K562 (cell line): ENCODE measurements around the gene RING1. TPM values are rescaled to one million over a fixed set of nuclear protein-coding genes. Genes with fewer than 3 reads are reported as not detected.
A peak's percentile ranks its signal among the peaks of the same experiment; 100 is the strongest.

Experiments used
- BRD9 ChIP-seq: fragments of 450-650 bp; IDR thresholded peaks from 2 replicates; pipeline ENCODE4 v1.6.1; 2018; ENCODE audit warnings: low read depth; ENCODE audit not compliant: partially characterized antibody
- CBFB ChIP-seq: sonication (generic); formaldehyde crosslinking; IDR thresholded peaks from 2 replicates; pipeline ENCODE4 v1.4.0; 2020; ENCODE audit warnings: mild to moderate bottlenecking, missing genetic modification reagents
- DIDO1 ChIP-seq: fragments of 450-650 bp; IDR thresholded peaks from 2 replicates; pipeline ENCODE4 v1.6.1; 2016; ENCODE audit warnings: low read depth, missing biosample characterization, missing genetic modification characterization
- GABPB2 ChIP-seq: fragments of 250-450 bp; sonication (Bioruptor Pico); conservative IDR thresholded peaks from 2 replicates; pipeline ENCODE4 v1.5.1; 2021; ENCODE audit warnings: mild to moderate bottlenecking
- GATA2 ChIP-seq: sonication (generic); formaldehyde crosslinking; IDR thresholded peaks from 2 replicates; pipeline ENCODE4 v1.4.0; 2020; ENCODE audit warnings: mild to moderate bottlenecking, missing genetic modification reagents
- HIVEP1 ChIP-seq: fragments of 250-450 bp; sonication (Bioruptor Pico); IDR thresholded peaks from 2 replicates; pipeline ENCODE4 v1.4.0; 2020; ENCODE audit warnings: mild to moderate bottlenecking
- MED1 ChIP-seq: sonication (generic); formaldehyde crosslinking; IDR thresholded peaks from 2 replicates; pipeline ENCODE4 v1.8.1; 2023; ENCODE audit warnings: missing genetic modification reagents, borderline replicate concordance
- NFIC ChIP-seq: fragments of 450-650 bp; IDR thresholded peaks from 2 replicates; pipeline ENCODE4 v1.6.1; 2017; ENCODE audit warnings: mild to moderate bottlenecking, inconsistent platforms
- NR2C1 ChIP-seq, 2 experiments: fragments of 450-650 bp; IDR thresholded peaks; 2 replicates each; pipeline ENCODE4 v1.6.1; 2017; ENCODE audit warnings: mild to moderate bottlenecking in 2 of 2, antibody characterized with exemption in 1 of 2, inconsistent platforms in 1 of 2, missing compliant biosample characterization in 1 of 2, missing genetic modification characterization in 1 of 2
- PML ChIP-seq: IDR thresholded peaks from 2 replicates; pipeline ENCODE4 v1.6.1; 2012; ENCODE audit warnings: low read length, inconsistent platforms
- RBM39 ChIP-seq: fragments of 200-400 bp; formaldehyde crosslinking; optimal IDR thresholded peaks from 2 replicates; pipeline ENCODE3; 2018; ENCODE audit warnings: low read depth, low read length
- ZBTB8A ChIP-seq: fragments of 450-650 bp; IDR thresholded peaks from 2 replicates; pipeline ENCODE4 v1.6.1; 2018; ENCODE audit warnings: mild to moderate bottlenecking, moderate library complexity; ENCODE audit not compliant: partially characterized antibody
- ZNF589 ChIP-seq: fragments of 200-800 bp; sonication (Bioruptor generic); IDR thresholded peaks from 2 replicates; pipeline ENCODE4 v1.6.1; 2016; ENCODE audit warnings: low read depth, missing genetic modification characterization, missing compliant biosample characterization
- ZNF707 ChIP-seq: fragments of 250-450 bp; sonication (Bioruptor Pico); conservative IDR thresholded peaks from 2 replicates; pipeline ENCODE4 v1.8.0; 2022; ENCODE audit warnings: inconsistent platforms, mild to moderate bottlenecking, moderate library complexity
- ZNF75A ChIP-seq: fragments of 450-650 bp; formaldehyde crosslinking; IDR thresholded peaks from 2 replicates; pipeline ENCODE4 v1.4.0; 2020; ENCODE audit warnings: mild to moderate bottlenecking
- polyA plus RNA-seq, 8 experiments: library from polyadenylated mRNA; depleted of rRNA in 4 of 8; stranded (reverse) in 5 of 8; unstranded in 3 of 8; fragments of >200 nt; fragmentation: Nextera tagmentation in 2 of 8; fragmentation: Illumina TruSeq in 1 of 8; extraction: Ambion mirVana in 2 of 8; extraction: Trizol in 1 of 8; gene quantifications; 2 replicates each; pipeline versions ENCODE4 v1.2.1 to v1.2.3, GENCODE V29; 2011 to 2014; ENCODE audit warnings: inconsistent platforms in 1 of 8, missing spikeins in 1 of 8
- total RNA-seq, 7 experiments: library from RNA; depleted of rRNA in 6 of 7; stranded (reverse); fragments of >200 nt in 6 of 7; fragmentation: Illumina TruSeq in 2 of 7; extraction: Trizol in 2 of 7; gene quantifications; 2 replicates each; pipeline versions ENCODE4 v1.2.1 to v1.2.3, GENCODE V29; 2011 to 2021; ENCODE audit warnings: low replicate concordance in 1 of 7
- TF ChIP-seq, protein P1 (sequence below): fragments of 450-650 bp; formaldehyde crosslinking; IDR thresholded peaks from 2 replicates; pipeline ENCODE4 v1.4.0; 2020; ENCODE audit warnings: mild to moderate bottlenecking
- TF ChIP-seq, protein P2 (sequence below): fragments of 250-450 bp; sonication (Bioruptor Pico); IDR thresholded peaks from 2 replicates; pipeline ENCODE4 v1.8.0; 2021; ENCODE audit warnings: borderline replicate concordance, mild to moderate bottlenecking, moderate library complexity; ENCODE audit not compliant: poor library complexity, severe bottlenecking
- TF ChIP-seq, protein P3 (sequence below): fragments of 250-450 bp; sonication (Bioruptor Pico); IDR thresholded peaks from 2 replicates; pipeline ENCODE4 v1.8.0; 2021; ENCODE audit warnings: moderate library complexity, mild to moderate bottlenecking, inconsistent platforms
- TF ChIP-seq, protein P4 (sequence below): IDR thresholded peaks from 2 replicates; pipeline ENCODE4 v1.6.1; 2014; ENCODE audit warnings: antibody characterized with exemption
- TF ChIP-seq, protein P5 (sequence below): fragments of 450-650 bp; formaldehyde crosslinking; IDR thresholded peaks from 2 replicates; pipeline ENCODE4 v1.4.0; 2022; ENCODE audit warnings: missing genetic modification characterization
- TF ChIP-seq, protein P6 (sequence below): sonication (generic); formaldehyde crosslinking; IDR thresholded peaks from 2 replicates; pipeline ENCODE4 v1.8.0; 2023; ENCODE audit warnings: mild to moderate bottlenecking, missing genetic modification reagents

Gene RING1
- total and polyA plus RNA-seq, 9 of the 15 experiments (the other 6 are each of a cell fraction or from before 2014, with no cell fraction given), result 4.2 to 59.1 (median 36.9) TPM

DNA sequence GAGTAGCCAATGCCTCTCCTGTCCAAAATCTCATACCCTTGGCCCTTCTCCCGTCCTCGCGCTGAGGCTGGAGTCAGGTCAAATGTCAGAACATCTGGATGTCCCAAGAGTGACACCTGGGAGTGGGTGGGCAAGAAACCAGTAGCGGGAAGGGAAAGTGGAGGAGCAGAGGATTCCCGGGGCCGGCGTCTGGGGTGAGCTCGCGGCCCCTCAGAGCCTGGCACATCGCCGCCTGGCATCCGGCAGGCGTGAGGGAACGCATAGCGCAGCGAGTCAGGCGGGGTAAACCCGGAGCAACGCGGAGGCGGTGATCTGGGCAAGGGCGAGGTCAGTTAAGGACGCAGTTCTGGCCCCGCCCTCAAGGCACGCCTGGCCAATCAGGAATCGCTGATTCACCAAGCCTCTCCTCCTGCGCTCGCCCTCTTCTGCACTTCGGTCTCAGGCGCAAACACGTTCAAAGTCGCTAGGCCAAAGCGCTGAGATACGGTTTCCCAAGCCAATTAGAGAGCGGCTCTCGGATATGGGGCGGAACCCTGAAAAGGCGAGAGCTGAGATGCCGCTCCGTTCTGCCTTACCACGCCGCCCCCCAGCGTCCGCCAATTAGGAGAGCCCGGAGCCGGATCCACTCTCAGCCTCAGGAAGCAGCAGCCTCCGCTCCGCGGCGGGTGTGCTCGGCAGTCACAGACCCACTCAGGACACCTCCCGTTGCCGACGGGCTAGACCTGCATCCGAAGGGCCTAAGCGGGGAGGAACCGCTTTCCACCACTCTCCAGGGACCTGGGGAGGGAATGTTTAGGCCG lies 40.8 kb downstream of the RING1 start (continued):
- TF ChIP-seq ZNF589 (CRISPR knock-in tag) (peak; percentile 74; the same call in 1 of the 2 replicates), ZNF75A (CRISPR knock-in tag) (no peak), BRD9 (peak; percentile 47), NR2C1 (IDR thresholded peaks at IDR 0.05) (peak; percentile 58), NR2C1 (tag; IDR thresholded peaks at IDR 0.05) (peak; percentile 77), MED1 (no peak), GATA2 (CRISPR knock-in tag) (no peak), RBM39 (no peak), HIVEP1 (CRISPR knock-in tag) (no peak), PML (peak; percentile 69), CBFB (CRISPR knock-in tag) (no peak), ZBTB8A (no peak), DIDO1 (tag) (no peak), GABPB2 (CRISPR knock-in tag) (no peak), ZNF707 (no peak), NFIC (peak; percentile 28)
- TF ChIP-seq, protein P1, sequence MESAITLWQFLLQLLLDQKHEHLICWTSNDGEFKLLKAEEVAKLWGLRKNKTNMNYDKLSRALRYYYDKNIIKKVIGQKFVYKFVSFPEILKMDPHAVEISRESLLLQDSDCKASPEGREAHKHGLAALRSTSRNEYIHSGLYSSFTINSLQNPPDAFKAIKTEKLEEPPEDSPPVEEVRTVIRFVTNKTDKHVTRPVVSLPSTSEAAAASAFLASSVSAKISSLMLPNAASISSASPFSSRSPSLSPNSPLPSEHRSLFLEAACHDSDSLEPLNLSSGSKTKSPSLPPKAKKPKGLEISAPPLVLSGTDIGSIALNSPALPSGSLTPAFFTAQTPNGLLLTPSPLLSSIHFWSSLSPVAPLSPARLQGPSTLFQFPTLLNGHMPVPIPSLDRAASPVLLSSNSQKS (CRISPR knock-in tag), result no peak
- TF ChIP-seq, protein P2, sequence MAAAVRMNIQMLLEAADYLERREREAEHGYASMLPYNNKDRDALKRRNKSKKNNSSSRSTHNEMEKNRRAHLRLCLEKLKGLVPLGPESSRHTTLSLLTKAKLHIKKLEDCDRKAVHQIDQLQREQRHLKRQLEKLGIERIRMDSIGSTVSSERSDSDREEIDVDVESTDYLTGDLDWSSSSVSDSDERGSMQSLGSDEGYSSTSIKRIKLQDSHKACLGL (CRISPR knock-in tag), result no peak
- TF ChIP-seq, protein P3, sequence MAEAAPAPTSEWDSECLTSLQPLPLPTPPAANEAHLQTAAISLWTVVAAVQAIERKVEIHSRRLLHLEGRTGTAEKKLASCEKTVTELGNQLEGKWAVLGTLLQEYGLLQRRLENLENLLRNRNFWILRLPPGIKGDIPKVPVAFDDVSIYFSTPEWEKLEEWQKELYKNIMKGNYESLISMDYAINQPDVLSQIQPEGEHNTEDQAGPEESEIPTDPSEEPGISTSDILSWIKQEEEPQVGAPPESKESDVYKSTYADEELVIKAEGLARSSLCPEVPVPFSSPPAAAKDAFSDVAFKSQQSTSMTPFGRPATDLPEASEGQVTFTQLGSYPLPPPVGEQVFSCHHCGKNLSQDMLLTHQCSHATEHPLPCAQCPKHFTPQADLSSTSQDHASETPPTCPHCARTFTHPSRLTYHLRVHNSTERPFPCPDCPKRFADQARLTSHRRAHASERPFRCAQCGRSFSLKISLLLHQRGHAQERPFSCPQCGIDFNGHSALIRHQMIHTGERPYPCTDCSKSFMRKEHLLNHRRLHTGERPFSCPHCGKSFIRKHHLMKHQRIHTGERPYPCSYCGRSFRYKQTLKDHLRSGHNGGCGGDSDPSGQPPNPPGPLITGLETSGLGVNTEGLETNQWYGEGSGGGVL, result no peak
- TF ChIP-seq, protein P4, sequence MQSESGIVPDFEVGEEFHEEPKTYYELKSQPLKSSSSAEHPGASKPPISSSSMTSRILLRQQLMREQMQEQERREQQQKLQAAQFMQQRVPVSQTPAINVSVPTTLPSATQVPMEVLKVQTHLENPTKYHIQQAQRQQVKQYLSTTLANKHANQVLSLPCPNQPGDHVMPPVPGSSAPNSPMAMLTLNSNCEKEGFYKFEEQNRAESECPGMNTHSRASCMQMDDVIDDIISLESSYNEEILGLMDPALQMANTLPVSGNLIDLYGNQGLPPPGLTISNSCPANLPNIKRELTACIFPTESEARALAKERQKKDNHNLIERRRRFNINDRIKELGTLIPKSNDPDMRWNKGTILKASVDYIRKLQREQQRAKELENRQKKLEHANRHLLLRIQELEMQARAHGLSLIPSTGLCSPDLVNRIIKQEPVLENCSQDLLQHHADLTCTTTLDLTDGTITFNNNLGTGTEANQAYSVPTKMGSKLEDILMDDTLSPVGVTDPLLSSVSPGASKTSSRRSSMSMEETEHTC, result peak; percentile 25; the same call in 1 of the 2 replicates
- TF ChIP-seq, protein P5, sequence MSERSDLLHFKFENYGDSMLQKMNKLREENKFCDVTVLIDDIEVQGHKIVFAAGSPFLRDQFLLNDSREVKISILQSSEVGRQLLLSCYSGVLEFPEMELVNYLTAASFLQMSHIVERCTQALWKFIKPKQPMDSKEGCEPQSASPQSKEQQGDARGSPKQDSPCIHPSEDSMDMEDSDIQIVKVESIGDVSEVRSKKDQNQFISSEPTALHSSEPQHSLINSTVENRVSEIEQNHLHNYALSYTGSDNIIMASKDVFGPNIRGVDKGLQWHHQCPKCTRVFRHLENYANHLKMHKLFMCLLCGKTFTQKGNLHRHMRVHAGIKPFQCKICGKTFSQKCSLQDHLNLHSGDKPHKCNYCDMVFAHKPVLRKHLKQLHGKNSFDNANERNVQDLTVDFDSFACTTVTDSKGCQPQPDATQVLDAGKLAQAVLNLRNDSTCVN, result no peak
- TF ChIP-seq, protein P6, sequence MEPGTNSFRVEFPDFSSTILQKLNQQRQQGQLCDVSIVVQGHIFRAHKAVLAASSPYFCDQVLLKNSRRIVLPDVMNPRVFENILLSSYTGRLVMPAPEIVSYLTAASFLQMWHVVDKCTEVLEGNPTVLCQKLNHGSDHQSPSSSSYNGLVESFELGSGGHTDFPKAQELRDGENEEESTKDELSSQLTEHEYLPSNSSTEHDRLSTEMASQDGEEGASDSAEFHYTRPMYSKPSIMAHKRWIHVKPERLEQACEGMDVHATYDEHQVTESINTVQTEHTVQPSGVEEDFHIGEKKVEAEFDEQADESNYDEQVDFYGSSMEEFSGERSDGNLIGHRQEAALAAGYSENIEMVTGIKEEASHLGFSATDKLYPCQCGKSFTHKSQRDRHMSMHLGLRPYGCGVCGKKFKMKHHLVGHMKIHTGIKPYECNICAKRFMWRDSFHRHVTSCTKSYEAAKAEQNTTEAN (CRISPR knock-in tag), result no peak
